Measurements from ENCODE around the gene SH3RF1. TPM values are rescaled to one million over a fixed set of nuclear protein-coding genes. Genes with fewer than 3 reads are reported as not detected.

The SH3RF1 gene
- total RNA-seq, 2 experiments from 2014 or later, result 0.23 TPM; not detected in 1

DNA sequence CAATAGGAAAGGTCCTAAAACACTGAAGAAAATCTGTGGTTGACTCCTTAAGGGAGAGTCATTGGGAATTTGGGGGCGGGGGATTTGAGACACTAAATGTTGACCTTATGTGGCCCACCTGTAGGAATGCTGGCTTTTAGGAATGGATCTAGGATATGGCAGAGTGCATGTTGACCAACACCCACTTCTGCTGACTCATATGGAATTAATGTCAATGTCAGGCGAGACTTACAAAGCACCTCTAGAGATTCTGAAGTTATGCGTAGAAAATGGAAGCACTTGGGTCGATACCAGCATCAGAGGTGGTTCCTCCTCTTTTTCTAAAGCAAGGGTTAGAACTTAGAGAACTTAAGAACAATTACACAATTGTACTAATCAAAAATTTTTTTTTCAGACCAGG, 160.1 kb downstream of the SH3RF1 start:
- H3K36me3 Mint-ChIP-seq (ENCODE audit: low read depth), result no peaks in the 10 kb centered on the region
- ChIA-PET POLR2A (no interaction called here), CTCF (no interaction called here)

DNA sequence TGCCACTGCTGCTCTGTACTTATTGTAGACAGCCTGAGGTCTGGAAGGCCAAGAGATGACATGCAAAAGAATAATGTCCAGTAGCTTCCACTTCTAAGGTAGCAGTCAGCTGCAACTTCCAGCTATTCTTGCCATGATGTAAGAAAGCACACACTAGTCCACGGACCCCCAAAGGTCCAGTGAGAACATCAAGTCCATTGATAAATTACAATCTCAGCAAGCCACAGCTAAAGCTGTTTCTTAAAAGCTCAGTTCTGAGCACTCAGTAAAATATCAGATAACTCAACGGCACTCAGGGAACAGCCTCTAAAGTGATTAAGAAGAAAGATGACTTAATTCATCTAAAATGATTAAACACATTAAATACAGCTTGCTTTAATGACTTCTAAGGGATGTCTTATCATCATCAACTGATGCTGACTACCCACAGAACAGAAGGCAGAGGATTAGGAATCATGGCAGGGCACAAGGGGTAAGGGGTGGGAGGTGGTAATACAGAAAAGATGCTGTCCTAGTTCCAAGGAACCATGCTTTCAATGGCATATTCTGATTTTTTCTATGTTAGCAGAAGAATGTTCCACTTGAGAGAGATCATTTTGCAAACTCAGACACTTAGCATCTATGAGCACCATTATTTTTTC, 161.6 kb downstream of the SH3RF1 start:
- ChIA-PET CTCF (no interaction called here), POLR2A (no interaction called here)
- H3K36me3 Mint-ChIP-seq (ENCODE audit: low read depth), result no peaks in the 10 kb centered on the region
- no peak overlapping the region for H3K27ac Mint-ChIP-seq
- peaks cover 1% of the 10 kb centered on the region for H3K27me3 Mint-ChIP-seq
- no peak for DNase-seq
- H3K9me3 Mint-ChIP-seq, result no peaks in the 10 kb centered on the region
- no peak overlapping the region for H3K4me3 Mint-ChIP-seq
- no peaks in the 10 kb centered on the region for H3K4me1 Mint-ChIP-seq

More for the DNA sequence above, 160.1 kb downstream of the SH3RF1 start:
- H3K27ac Mint-ChIP-seq, result no peak overlapping the region
- H3K4me3 Mint-ChIP-seq, result no peak overlapping the region
- no peaks in the 10 kb centered on the region for H3K27me3 Mint-ChIP-seq
- DNase-seq, result no peak
- no peaks in the 10 kb centered on the region for H3K9me3 Mint-ChIP-seq
- H3K4me1 Mint-ChIP-seq, result no peaks in the 10 kb centered on the region

DNA sequence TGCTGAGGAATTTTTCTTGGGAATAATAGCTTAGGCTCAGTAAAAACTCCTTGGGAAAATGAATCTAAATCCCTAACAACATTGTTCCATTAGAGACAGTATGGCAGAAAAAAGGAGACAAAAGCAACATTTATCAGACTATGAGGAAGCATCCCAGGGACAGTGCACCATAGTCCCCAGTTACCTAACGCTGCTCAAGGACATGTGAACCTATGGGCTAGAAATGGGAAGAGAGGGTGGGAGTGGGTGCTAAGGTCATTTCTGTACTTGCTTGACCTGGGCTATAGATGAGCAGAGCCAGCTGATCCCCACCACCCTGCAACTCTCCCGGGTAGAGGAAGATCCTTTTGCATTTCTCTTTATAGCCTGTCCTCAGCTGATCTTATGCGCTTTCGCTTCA, 162.5 kb downstream of the SH3RF1 start:
- ChIA-PET POLR2A (no interaction called here), CTCF (no interaction called here)
- H3K4me3 Mint-ChIP-seq, result no peak overlapping the region
- no peak for DNase-seq
- H3K36me3 Mint-ChIP-seq (ENCODE audit: low read depth), result no peaks in the 10 kb centered on the region
- no peaks in the 10 kb centered on the region for H3K4me1 Mint-ChIP-seq
- no peak overlapping the region for H3K27ac Mint-ChIP-seq
- H3K27me3 Mint-ChIP-seq, result peaks cover 5% of the 10 kb centered on the region
- H3K9me3 Mint-ChIP-seq, result no peaks in the 10 kb centered on the region

DNA sequence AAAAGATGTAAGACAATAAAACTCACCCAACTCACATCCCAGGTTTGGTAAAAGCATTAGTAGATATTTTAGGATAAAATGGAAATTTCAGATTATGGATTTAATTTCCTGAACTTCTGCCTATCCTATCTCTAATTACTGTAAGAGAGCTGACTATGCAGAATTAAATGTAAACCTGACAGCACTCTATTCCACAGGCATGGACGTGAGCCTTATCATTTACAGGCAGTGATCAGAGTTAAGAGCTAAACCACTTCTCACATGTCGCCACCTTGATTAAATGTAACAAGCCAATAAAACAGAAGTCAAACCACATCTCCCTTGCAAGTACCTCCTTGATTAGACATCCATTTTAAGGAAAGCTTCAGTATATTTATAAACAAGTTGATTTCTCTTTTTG, 163.2 kb downstream of the SH3RF1 start:
- Mint-ChIP-seq H3K27ac (no peak overlapping the region), H3K27me3 (peaks cover 5% of the 10 kb centered on the region), H3K4me3 (no peak overlapping the region), H3K9me3 (no peaks in the 10 kb centered on the region), H3K36me3 (ENCODE audit: low read depth) (no peaks in the 10 kb centered on the region), H3K4me1 (no peaks in the 10 kb centered on the region)
- ChIA-PET CTCF (no interaction called here), POLR2A (no interaction called here)
- no peak for DNase-seq

DNA sequence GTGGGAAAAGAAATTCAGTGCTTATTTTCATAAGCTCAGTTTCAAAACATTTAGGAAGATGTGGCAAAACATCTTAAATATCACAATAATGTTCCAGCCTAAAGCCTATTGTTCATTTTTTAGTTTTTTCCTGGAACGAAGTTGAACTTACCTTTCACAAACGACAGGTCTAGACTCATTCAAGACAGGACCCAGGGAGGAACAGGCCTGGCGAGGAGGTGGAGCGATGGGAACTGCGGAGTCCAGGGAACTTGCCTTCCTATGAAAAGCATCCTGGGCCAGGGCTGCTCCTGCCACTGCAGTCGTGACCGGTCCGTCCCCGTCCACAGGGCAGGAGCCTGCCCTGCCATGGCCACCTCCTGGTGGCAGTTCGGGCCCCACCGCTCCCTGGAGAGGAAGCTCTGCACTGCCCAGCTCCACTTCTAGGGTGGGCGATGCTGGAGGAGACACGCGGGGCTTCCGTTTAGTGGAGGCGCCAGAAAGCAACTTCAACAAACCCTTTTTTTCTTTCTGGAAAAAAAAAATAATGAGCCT, 164.0 kb downstream of the SH3RF1 start:
- H3K27me3 Mint-ChIP-seq, result peaks cover 5% of the 10 kb centered on the region
- no peaks in the 10 kb centered on the region for H3K36me3 Mint-ChIP-seq (ENCODE audit: low read depth)
- H3K4me3 Mint-ChIP-seq, result no peak overlapping the region
- H3K4me1 Mint-ChIP-seq, result no peaks in the 10 kb centered on the region
- CTCF ChIA-PET, result no interaction called here
- H3K9me3 Mint-ChIP-seq, result no peaks in the 10 kb centered on the region
- POLR2A ChIA-PET, result no interaction called here
- DNase-seq, result no peak
- no peak overlapping the region for H3K27ac Mint-ChIP-seq

DNA sequence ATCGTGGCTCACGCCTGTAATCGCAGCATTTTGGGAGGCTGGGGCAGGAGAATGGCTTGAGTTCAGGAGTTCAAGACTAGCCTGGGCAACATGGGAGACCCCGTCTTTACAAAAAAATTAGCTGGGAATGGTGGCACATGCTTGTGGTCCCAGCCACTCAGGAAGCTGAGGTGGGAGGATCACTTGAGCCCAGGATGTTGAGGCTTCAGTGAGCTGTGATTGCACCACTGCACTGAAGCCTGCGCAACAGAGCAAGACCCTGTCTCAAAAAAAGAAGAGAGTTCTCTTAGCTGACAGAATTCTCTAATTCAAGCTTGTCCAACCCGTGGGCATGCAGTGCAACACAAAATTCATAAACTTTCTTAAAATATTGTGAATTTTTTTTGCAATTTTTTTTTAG, 165.1 kb downstream of the SH3RF1 start:
- Mint-ChIP-seq H3K4me1 (no peaks in the 10 kb centered on the region), H3K27me3 (peaks cover 5% of the 10 kb centered on the region), H3K36me3 (ENCODE audit: low read depth) (no peaks in the 10 kb centered on the region), H3K4me3 (no peak overlapping the region), H3K9me3 (no peaks in the 10 kb centered on the region), H3K27ac (no peak overlapping the region)
- ChIA-PET POLR2A (no interaction called here), CTCF (no interaction called here)
- no peak for DNase-seq

DNA sequence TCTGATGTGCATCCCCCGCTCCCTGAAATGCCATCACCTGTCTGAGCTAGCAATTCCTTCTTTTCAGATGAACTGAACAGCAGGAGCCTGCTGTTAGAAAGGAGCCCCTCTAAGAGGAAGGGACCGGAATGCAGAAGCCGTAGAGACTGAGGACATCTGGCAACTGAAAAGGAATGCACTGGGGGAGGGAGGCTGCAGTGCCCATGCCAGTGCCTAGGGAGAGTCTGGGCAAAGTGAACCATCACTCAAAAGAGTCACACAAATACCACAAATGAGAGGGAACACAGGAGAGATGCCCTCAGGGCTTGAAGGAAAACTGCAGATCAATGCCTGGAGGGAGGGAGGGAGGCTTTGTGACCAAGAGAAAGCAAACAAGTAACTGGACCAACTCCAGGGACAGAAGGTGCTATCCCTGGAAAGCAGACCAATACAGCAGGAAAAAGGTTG, 166.8 kb downstream of the SH3RF1 start:
- no peak for DNase-seq
- Mint-ChIP-seq H3K9me3 (no peaks in the 10 kb centered on the region), H3K4me3 (no peak overlapping the region), H3K4me1 (no peaks in the 10 kb centered on the region), H3K27ac (no peak overlapping the region), H3K27me3 (peaks cover 5% of the 10 kb centered on the region), H3K36me3 (ENCODE audit: low read depth) (no peaks in the 10 kb centered on the region)
- CTCF ChIA-PET, result no interaction called here
- POLR2A ChIA-PET, result no interaction called here

DNA sequence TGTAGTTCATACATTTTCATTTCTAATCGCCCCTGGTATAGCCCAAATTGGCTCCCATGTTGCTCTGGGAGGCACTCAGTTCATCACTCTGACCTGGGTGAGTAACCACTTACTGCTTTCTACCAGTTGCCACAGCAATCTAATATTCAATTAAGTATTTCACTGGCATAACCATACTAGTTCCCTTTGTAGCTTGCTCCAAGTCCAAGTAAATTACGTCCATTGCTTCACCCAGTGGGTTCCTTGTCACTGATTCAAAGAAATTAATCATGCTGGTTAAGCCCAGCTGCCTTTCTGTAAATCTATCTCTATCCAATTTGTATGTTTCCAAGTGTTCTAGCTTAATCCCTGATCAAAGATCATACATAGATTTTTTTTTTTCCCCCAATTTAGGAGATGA, 168.7 kb downstream of the SH3RF1 start:
- POLR2A ChIA-PET, result no interaction called here
- CTCF ChIA-PET, result interaction anchor here (0.7 kb wide), 1 partner anchor 18 kb away, joined by 3 read pairs; no protein-coding TSS in a partner anchor
- no peaks in the 10 kb centered on the region for H3K4me1 Mint-ChIP-seq

DNA sequence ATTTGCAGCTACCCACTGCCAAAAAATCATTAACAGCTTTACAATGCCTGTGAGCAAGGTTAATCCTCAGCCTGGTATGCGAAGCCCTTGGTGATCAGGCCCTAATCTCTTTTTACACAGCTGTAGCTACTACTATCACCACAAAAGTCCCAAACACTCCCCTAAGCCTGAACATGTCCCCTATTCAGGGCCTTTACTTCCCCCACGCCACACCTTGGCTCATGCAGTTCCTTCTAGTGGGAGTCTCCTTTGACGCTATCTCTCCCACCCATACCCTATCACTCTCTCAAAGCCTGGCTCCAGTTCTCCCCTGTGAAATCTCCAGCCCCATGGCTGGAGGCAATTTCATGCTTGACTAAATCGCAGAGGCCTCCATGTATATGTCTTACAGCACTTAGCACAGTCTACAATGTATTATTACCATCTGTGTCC, 170.1 kb downstream of the SH3RF1 start:
- Mint-ChIP-seq H3K4me3 (no peak overlapping the region), H3K27me3 (peaks cover 5% of the 10 kb centered on the region), H3K9me3 (no peaks in the 10 kb centered on the region), H3K4me1 (no peaks in the 10 kb centered on the region), H3K27ac (no peak overlapping the region), H3K36me3 (ENCODE audit: low read depth) (no peaks in the 10 kb centered on the region)
- CTCF ChIA-PET, result no interaction called here
- DNase-seq, result no peak
- POLR2A ChIA-PET, result no interaction called here

More for the DNA sequence above, 168.7 kb downstream of the SH3RF1 start:
- DNase-seq, result no peak
- no peaks in the 10 kb centered on the region for H3K9me3 Mint-ChIP-seq
- no peaks in the 10 kb centered on the region for H3K36me3 Mint-ChIP-seq (ENCODE audit: low read depth)
- no peak overlapping the region for H3K4me3 Mint-ChIP-seq
- no peak overlapping the region for H3K27ac Mint-ChIP-seq
- peaks cover 5% of the 10 kb centered on the region for H3K27me3 Mint-ChIP-seq

DNA sequence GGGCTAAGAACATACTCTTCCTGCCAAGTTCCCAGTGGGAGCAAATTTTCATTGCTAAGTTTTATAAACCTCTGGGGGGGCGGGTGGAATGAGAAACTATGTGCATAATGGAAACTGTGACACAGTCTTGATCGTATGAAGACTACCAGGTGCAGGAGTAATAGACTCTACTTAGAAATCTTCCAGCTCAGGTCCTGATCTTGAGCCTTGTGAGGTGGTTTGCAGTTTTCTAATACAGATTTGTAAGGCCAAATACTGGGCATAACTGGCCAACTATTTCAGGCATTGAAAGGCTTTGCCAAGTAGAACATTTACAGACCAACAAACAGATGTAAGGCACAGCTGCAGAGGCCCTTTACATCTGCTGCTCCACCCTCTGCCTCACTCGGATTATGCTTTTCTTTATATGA, 171.0 kb downstream of the SH3RF1 start:
- Mint-ChIP-seq H3K4me1 (no peaks in the 10 kb centered on the region), H3K27ac (no peak overlapping the region), H3K27me3 (peaks cover 5% of the 10 kb centered on the region), H3K4me3 (no peak overlapping the region), H3K36me3 (ENCODE audit: low read depth) (no peaks in the 10 kb centered on the region), H3K9me3 (no peaks in the 10 kb centered on the region)
- ChIA-PET POLR2A (no interaction called here), CTCF (no interaction called here)
- DNase-seq, result no peak

DNA sequence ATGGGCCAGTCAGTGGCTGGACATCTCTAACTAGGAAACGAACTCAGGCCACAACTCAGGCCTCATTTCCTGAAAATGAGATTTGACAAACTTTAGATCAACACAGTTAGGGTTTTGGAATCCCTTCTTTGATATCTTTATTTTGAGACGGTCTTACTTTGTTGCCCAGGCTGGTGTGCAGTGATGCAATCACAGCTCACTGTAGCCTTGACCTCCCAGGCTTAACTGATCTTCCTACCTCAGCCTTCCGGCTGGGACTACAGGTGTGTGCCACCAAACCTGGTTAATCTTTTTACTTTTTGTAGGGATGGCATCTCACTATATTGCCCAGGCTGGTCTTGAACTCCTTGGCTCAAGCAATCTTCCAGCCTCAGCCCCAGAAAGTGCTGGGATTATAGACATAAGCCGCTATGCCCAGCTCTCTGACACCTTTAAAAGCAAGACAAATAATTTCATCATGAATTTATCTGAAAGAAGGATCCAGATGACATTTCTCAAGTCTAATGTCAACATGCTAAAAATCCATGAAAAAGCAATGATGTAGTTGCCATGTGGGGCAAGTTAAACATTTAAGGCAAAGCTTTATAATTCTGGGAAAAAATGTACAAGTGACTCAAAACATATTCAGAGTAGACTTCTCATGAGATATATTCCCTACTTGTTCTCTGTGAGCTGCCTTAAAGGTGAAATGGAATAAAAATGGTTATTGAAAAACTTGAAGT, 171.6 kb downstream of the SH3RF1 start:
- H3K4me1 Mint-ChIP-seq, result no peaks in the 10 kb centered on the region
- no peak overlapping the region for H3K4me3 Mint-ChIP-seq
- DNase-seq, result no peak
- H3K9me3 Mint-ChIP-seq, result no peaks in the 10 kb centered on the region
- no peak overlapping the region for H3K27ac Mint-ChIP-seq
- POLR2A ChIA-PET, result no interaction called here
- H3K27me3 Mint-ChIP-seq, result peaks cover 5% of the 10 kb centered on the region
- H3K36me3 Mint-ChIP-seq (ENCODE audit: low read depth), result no peaks in the 10 kb centered on the region
- CTCF ChIA-PET, result no interaction called here

DNA sequence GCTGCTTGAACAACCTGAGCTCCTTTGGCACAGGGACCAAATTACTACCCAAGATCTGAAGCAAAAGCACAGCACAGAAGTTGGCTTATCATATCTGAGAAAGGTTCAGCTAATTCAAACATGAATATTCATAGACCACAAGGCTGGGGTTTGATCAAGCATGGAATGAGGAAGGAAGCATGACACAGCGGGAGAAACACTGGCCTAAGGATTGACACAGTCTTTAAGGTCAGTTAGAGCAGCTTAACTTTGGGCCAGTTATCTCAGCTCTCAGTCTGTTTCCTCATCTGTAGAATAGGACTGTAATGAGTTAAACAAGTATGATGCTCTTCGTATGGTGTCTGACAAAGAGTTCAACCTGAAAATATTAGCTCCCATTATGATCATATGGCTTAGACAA, 172.2 kb downstream of the SH3RF1 start:
- Mint-ChIP-seq H3K9me3 (no peaks in the 10 kb centered on the region), H3K4me1 (no peaks in the 10 kb centered on the region), H3K27me3 (peaks cover 2% of the 10 kb centered on the region), H3K36me3 (ENCODE audit: low read depth) (no peaks in the 10 kb centered on the region), H3K27ac (no peak overlapping the region), H3K4me3 (no peak overlapping the region)
- CTCF ChIA-PET, result no interaction called here
- POLR2A ChIA-PET, result no interaction called here
- no peak for DNase-seq

DNA sequence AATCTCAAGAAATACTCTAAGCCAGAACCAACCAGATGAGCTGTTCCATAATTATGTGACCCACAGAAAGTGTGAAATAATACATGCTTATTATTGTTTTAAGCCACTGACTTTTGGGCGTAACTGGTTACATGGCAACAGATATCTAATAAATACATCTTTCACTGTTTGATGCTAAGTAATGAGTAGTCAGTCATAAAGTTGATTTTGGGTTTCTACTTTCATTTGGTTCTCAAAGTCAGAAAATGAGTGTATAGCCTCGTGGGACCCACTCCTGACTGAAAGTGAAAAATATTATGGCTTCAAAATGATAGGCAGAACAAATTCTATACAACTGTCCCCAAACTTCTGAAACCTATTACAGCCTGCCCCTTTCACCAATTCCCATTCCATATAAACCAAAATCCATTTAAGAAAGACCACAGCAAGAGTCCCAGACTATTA, 172.7 kb downstream of the SH3RF1 start:
- ChIA-PET CTCF (no interaction called here), POLR2A (no interaction called here)
- no peak overlapping the region for H3K4me3 Mint-ChIP-seq
- H3K36me3 Mint-ChIP-seq (ENCODE audit: low read depth), result no peaks in the 10 kb centered on the region
- no peak for DNase-seq
- no peak overlapping the region for H3K27ac Mint-ChIP-seq
- H3K27me3 Mint-ChIP-seq, result peaks cover 2% of the 10 kb centered on the region
- no peaks in the 10 kb centered on the region for H3K4me1 Mint-ChIP-seq
- H3K9me3 Mint-ChIP-seq, result no peaks in the 10 kb centered on the region

DNA sequence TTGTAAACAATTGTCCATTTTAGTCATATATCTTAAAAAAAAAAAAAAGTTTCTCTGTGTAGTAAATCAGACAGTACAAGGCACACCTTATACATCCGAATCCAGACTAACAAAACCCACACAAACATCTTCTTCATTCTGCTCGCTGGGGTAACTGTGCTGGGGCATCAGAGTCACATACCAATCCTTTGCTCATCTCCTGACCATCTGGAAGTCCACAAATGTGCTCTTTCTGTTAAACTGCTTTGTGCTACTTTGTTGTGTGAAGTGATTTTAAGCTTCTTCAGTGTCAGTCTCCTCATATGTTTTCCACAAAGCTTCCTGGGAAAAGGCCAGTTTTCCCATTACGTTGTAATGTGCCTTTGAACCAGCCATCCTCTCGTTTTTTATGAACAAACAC, 174.5 kb downstream of the SH3RF1 start:
- Mint-ChIP-seq H3K27me3 (peaks cover 2% of the 10 kb centered on the region), H3K4me1 (no peaks in the 10 kb centered on the region), H3K9me3 (peaks cover 4% of the 10 kb centered on the region), H3K27ac (no peak overlapping the region), H3K4me3 (no peak overlapping the region), H3K36me3 (ENCODE audit: low read depth) (no peaks in the 10 kb centered on the region)
- DNase-seq, result no peak
- ChIA-PET CTCF (no interaction called here), POLR2A (no interaction called here)
